ENCODE measurements around the gene ITGAD.
"Not testable (repeated sequence)": the region's sequence is repeated elsewhere in the genome, so short reads cannot be mapped to it uniquely, and the experiment has no call there.

ITGAD gene

DNA sequence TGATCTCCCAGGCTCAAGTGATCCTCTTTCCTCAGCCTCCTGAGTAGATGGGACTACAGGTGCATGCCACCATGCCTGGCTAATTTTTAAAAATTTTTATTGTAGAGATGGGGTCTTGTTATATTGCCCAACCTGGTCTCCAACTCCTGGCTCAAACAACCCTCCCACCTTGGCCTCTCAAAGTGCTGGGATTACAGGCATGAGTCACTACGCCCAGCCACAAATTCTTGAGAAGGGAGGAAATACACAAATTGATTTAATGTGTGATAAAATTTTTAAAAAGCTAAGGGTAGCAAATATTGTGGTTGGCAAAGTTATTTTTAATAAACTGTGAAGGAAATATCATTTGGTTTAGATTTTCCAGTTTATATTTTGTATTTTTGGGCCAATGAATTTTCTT is 9.6 kb downstream of the ITGAD start:
- no peak overlapping the region for H3K4me3 ChIP-seq (ENCODE audit: low read depth, low read length)

DNA sequence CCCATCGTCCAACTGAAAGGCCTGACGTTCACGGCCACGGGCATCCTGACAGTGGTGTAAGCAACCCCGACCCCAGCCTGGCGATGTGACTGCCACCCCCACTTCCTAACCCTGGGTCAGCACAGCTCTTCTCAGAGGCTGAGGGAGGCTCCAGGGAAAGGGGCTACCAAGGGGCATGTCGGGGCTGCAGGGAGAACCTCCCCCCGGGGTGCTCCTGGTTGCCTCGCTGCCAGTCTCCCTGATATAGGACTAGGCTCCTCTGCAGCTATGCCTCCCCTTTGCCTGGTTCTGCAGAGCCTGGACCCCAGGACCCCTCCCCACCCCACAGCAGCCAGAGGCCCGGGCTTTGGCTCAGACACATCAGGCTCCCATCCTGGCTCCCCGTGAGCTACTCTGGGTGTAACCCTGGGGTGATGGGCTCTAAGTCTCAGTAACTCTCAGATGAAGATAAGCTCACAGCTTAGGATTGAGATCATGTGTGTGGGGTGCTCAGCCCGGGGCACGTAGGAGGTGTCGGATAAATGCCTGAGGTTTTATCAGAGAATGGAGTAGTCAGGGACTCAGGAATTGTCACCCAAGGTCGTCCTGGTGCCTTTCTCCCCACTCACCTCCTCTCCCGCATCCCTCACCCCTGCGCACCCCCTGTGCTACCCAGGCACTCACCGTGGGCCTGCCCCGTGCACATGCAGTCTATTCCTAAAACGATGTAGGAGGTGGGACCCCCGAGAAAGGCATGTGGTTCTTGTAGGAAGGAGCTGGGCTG is 10.6 kb downstream of the ITGAD start:
- H3K4me3 ChIP-seq (ENCODE audit: low read depth, low read length): no peak overlapping the region

DNA sequence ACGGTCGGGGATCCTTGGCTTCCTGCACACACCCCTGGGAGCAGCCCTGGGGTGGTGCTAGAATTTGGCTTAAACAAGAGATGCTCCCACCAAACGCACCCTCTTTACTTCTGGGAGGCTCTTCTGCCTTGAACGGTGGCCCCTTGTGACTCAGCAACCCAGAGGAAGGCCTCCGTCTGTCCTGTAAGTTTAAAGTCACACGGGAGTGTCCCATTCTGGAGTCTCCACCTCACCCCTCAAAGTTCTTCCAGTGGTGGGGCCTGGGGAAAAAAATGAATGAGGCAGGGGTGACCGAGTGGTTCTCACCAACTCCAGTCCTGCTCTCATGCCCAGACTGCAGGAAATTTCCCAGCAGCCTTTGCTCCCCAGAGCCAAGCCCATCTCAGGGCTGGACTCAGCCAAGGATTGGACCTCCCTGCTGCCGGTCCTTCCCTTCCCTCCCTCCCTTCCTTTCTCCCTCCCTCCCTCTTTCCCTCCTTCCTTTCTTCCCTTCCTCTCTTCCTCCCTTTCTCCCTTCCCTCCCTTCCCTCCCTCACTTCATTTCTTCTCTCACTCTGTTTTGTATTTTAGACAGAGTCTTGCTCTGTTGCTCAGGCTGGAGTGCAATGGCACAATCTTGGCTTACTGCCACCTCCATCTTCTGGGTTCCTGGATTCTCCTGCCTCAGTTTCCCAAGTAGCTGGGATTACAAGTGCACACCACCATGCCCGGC is 11.4 kb downstream of the ITGAD start:
- no peak overlapping the region for H3K4me3 ChIP-seq (ENCODE audit: low read depth, low read length)

DNA sequence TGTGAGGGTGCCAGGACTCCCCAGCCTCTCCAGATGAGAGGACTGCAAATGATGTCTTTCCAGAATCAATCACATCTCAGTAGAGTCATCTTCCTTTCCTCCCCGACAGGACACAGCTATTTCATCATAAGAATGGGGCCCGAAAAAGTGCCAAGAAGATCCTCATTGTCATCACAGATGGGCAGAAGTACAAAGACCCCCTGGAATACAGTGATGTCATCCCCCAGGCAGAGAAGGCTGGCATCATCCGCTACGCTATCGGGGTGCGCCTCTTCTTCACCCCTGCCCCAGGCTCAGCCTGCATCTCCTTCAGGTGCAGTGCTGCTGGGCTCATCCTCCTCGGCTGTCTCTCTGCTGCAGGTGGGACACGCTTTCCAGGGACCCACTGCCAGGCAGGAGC is 14.3 kb downstream of the ITGAD start:
- H3K4me3 ChIP-seq (ENCODE audit: low read depth, low read length): no peak overlapping the region

DNA sequence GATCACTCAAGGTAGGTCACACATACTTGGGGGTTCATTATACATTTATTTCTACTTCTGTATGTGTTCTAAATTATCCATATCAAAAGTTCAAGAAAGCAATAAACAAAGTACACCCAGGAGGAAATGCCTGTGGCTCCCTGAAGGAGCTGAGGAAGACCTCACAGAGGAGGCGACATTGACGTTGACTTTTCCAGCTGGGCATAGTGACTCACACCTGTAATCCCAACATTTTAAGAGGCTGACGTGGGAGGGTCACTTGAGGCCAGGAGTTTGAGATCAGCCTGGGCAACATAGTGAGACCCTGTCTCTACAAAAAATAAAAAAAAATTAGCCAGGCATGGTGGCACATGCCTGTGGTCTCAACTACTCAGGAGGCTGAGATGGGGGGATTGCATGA is 16.3 kb downstream of the ITGAD start:
- no peak overlapping the region for H3K4me3 ChIP-seq (ENCODE audit: low read depth, low read length)

DNA sequence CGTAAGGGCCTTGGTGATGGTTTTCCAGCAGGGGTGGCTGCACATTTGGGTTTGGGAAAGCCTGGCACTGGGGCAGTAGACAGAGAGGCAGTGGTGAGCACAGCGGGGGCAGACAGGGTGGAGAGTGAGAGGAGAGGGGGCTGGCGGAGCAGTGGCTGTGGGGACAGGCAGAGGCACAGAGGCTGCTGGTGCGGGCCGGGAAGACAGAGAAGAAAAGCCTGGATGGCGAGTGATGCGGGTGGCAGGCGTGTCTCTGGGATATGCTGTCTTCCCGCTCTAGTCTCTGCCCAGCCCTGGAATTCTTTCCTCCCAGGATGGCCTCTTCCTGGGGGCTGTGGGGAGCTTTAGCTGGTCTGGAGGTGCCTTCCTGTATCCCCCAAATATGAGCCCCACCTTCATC is 16.9 kb downstream of the ITGAD start:
- H3K4me3 ChIP-seq (ENCODE audit: low read depth, low read length): no peak overlapping the region

DNA sequence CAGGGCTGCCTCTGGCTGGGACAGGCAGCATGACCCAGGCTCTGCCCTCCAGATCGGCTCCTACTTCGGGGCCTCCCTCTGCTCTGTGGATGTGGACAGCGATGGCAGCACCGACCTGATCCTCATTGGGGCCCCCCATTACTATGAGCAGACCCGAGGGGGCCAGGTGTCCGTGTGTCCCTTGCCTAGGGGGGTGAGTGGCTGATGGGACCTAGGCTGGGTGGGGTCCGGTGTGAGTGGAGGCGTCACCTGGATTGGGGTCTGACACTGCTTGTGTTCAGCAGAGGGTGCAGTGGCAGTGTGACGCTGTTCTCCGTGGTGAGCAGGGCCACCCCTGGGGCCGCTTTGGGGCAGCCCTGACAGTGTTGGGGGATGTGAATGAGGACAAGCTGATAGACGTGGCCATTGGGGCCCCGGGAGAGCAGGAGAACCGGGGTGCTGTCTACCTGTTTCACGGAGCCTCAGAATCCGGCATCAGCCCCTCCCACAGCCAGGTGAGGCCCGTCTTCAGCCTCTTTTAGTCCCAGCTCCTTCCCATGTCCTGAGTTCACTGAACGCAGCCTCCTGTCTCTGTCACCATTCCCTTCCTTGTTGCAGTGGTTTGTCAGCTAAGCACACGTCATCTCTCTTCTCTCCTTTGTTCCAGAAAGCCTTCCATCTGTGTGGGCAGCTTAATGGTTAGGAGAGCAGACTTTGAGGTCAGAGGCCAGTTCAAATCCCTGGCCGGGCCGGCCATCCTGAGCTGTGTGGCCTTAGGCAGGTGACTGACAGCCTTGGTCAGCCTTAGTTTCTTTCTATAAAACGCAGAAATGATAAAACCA is 18.1 kb downstream of the ITGAD start:
- no peak overlapping the region for H3K4me3 ChIP-seq (ENCODE audit: low read depth, low read length)

DNA sequence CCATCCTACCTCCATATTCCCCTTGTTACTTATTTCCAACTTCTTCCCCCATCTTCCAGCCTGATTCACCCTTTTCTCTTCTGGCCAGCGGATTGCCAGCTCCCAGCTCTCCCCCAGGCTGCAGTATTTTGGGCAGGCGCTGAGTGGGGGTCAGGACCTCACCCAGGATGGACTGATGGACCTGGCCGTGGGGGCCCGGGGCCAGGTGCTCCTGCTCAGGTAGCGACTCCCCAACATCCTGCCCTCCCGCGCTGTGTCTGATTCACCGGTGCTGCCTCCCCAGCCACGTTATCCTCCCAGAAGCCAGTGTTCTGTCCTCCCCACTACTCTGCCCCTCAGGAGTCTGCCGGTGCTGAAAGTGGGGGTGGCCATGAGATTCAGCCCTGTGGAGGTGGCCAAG is 19.6 kb downstream of the ITGAD start:
- H3K4me3 ChIP-seq (ENCODE audit: low read depth, low read length): no peak overlapping the region

DNA sequence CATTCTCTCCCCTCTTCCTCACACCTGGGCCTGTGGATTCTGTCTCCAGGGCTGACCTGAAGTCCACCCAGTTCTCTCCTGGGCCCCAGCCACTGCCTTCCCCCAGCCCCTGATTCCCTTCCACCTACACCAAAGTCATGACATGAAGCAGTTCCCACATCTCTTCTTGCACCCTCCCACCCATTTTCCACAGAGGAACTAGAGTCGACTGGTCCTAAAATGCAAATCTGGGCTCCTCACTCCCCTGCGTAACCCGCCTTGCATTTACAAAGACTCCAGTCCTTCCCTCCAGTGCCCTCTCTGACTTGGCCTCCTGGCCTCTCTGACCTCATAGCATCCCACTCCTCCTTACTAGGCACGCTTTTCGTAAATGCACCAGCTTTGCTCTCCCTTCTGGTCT is 20.2 kb downstream of the ITGAD start:
- H3K4me3 ChIP-seq (ENCODE audit: low read depth, low read length): no peak overlapping the region

DNA sequence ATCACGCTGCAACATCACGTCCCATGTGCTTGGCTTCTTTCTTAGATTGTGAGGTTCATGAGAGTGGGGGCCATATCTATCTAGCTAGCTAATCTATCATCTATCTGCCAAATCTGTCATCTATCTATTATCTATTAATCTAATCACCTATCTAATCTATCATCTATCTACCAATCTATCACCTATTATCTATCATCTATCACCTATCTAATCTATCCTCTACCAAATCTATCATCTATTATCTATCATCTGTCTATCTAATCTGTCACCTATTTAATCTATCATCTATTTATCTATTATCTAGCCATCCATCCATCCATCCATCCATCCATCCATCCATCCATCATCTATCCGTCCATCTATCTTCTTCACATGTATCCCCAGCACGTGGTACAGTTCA is 20.8 kb downstream of the ITGAD start:
- no peak overlapping the region for H3K4me3 ChIP-seq (ENCODE audit: low read depth, low read length)

DNA sequence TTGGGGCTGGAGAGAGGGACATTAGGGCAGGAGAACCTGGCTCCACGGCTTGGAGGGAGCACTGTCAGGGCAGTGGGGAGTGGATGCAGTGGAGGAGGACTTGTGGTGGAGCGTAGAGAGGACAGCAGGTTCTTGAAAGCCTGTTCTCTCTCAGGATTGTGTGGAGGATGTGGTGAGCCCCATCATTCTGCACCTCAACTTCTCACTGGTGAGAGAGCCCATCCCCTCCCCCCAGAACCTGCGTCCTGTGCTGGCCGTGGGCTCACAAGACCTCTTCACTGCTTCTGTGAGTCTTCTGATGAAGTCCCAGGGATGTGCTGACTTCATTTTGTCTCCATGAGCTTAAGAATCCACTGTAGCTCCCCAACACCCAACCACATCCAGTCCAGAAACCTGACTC is 21.6 kb downstream of the ITGAD start:
- no peak overlapping the region for H3K4me3 ChIP-seq (ENCODE audit: low read depth, low read length)

DNA sequence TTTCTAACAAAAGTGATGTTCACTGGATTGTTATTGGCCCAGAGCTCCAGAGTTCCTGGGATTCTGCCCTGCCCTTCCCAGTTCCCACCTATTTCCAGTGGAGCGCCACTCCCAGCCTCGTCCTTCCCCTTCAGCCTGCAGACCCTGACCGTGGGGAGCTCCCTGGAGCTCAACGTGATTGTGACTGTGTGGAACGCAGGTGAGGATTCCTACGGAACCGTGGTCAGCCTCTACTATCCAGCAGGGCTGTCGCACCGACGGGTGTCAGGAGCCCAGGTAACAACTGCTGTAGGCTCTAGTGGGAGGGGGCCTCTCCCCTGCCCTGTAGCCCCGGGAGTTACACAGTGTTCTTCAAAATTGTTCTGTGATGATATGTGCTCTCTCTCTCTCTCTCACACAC is 23.2 kb downstream of the ITGAD start:
- H3K4me3 ChIP-seq (ENCODE audit: low read depth, low read length): no peak overlapping the region

DNA sequence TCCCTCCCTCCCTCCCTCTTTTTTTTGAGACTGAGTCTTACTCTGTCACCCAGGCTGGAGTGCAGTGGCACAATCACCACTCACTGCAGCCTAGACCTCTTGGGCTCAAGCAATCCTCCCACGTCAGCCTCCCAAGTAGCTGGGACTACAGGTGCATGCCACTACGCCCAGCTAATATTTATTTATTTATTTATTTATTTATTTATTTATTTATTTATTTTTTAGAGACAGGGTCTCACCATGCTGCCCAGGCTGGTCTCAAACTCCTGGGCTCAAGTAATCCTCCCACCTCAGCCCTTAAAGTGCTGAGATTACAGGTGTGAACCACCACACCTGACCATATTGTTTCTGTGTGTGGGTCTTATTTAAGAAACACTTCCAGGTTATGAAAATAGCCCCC is 23.9 kb downstream of the ITGAD start:
- H3K4me3 ChIP-seq (ENCODE audit: low read depth, low read length): not testable (repeated sequence)

DNA sequence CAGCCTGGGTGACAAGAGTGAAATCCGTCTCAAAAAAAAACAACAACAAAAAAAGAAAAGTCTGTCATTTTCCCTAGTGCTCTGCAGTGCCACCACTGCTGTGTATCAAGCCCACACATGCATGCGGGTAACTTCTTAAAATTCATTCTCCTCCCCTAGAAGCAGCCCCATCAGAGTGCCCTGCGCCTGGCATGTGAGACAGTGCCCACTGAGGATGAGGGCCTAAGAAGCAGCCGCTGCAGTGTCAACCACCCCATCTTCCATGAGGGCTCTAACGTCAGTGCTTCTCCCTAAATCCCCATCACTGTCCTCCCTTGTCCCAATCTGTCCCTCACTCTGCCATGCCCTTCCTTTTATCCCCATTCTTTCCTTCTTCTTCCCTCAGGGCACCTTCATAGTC is 24.8 kb downstream of the ITGAD start:
- H3K4me3 ChIP-seq (ENCODE audit: low read depth, low read length): no peak overlapping the region

DNA sequence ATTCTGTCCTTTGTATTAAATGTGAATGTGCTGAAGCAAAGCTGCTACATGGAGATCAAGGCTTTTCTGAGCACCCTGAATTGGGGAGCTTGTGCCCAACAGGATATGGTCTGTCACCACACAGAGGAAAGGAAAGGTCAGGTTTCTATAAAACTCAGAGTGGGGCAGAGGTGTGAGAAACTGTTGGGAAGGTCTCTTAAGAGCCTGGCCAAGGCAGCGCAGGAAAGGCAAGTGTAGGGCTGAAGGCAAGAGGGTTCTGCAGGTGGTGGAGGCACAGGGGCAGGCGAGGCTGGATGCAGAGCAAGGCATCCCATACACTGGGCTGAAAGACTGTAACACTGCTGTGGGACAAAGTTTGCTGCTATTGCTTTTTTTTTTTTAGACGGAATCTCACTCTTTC is 26.9 kb downstream of the ITGAD start:
- H3K4me3 ChIP-seq (ENCODE audit: low read depth, low read length): no peak overlapping the region

DNA sequence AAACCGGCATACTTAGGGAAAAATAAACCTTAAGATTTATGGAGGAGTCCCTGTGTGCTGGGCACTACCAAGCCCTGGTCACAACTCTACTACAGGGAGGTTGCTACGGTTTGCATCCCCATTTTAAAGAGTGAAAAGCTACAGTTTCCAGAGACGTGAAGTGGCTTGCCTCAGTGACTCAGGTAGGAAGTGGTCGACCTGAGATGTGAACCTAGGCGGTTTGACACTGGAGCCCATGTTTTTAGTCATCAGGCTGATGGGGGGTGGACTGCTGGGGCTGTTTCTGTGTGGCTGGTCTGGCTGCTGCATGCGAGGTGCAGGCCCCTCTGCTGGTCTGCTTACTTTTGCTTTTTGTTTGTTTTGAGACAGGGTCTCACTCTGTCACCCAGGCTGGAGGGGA is 28.5 kb downstream of the ITGAD start:
- no peak overlapping the region for H3K4me3 ChIP-seq (ENCODE audit: low read depth, low read length)

DNA sequence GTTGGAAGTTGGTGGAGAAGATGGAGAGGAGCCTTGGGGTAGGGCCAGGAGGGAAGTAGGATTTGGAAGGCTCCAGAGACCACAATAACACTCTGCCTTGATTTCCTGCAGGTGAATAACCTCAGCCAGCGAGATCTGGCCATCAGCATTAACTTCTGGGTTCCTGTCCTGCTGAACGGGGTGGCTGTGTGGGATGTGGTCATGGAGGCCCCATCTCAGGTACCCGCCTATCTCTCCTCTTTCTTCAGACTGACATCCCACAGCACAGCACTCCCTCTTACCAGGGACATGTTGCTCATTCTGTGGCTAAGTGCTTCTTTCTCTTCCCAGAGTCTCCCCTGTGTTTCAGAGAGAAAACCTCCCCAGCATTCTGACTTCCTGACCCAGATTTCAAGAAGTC is 30.1 kb downstream of the ITGAD start:
- no peak overlapping the region for H3K4me3 ChIP-seq (ENCODE audit: low read depth, low read length)

DNA sequence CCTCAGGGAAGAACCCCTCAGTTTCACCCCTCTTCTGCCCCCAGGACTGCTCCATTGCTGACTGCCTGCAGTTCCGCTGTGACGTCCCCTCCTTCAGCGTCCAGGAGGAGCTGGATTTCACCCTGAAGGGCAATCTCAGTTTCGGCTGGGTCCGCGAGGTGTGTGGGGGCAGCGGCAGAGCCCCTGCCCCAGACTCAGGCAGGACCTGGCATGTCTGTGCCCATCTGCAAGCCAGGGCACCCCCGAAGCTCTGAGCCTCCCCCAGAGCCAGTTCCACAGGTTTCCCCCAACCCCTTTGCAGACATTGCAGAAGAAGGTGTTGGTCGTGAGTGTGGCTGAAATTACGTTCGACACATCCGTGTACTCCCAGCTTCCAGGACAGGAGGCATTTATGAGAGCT is 30.7 kb downstream of the ITGAD start:
- H3K4me3 ChIP-seq (ENCODE audit: low read depth, low read length): no peak overlapping the region

DNA sequence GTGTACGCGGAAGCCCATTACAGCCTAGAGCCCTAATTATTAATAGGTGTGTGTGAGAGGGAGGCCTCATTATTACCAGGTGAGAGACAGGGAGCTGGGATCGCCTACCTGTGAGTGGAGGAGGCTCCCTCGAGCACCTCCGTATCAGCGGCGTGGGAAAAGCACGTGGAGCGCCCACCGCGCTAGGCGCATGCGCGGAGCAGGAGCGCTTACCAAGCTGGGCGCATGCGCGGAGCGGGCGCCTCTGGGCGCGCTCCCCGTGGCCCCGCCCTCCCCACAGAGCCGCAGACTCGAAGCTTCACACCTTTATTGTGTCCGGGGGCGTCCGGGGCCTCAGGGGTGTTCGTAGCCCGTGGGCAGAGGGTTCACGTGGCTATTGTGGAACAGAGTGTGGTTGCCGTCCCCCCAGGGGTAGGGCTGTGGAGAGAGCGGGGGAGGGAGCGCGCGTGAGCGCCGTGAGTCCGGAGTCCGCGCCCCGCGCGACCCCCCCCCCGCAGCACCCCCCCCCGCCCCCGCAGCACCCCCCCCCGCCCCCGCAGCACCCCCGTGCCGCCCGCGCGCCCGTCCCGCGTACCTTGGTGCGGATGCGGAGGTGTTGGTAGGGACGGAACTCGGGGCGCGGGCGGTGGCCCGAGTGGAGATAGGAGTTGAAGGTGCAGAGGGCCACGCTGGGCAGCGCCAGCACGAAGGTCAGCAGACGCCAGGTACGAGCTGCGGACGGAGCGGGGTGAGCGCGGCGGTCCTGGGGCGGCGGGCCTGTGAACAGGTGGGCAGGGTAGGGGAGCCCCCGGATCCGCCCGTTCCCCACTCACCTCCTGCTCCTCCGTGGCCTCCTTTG is 34.5 kb downstream of the ITGAD start:
- no peak overlapping the region for H3K4me3 ChIP-seq (ENCODE audit: low read depth, low read length)

DNA sequence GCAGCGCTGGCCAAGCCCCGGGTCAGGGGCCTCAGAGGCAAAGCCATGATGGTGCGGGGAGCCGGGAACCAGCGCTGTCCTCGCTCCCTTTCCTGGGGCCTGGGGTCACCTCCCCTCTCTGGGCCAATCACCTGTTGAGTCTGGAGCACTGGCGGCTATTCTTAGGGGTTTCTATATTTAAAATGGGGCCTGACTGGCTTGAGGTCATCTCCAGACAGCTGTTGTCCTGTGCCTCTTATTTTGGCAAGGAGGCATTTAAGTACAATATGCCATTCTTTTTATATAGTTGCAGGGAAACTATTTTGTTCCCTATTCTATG is 35.1 kb downstream of the ITGAD start, which contains the start of gene COX6A2:
Gene COX6A2, minus strand, starts transcription at position 82 of the 319 bp plus-strand sequence. Its CDS starts 35 bp downstream, at position 47.
- no peak within 1 kb of the TSS for H3K4me3 ChIP-seq (ENCODE audit: low read depth, low read length)

DNA sequence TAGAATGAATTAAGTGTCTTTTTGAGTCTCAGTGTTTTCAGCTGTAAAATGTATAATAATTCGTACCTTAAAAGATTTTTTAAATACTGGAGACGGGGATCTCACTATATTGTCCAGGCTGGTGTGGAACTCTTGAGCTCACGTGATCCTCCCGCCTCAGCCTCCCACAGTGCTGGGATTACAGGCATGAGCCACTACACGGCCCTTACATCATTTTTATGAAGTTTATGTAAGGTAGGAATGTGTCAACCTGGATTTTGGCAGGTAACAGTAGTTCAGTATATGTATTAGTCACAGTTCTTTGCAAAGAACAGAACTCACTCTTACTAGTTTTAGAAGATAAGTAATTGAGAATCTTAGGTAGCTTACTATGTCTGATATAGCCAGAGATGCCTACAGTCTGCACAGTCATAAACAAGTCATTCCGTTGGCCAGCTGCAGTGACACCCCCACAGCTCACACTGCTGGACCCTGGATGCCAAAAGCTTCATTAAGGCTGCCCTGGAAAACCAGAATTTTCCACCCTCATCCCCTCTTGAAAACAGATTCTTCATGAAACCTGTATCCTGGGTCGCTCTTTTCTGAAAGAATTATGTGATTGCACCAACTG is 35.6 kb downstream of the ITGAD start:
- H3K4me3 ChIP-seq (ENCODE audit: low read depth, low read length): no peak overlapping the region
